ENCODE measurements around the gene CD38.
"Not testable (repeated sequence)": the region's sequence is repeated elsewhere in the genome, so short reads cannot be mapped to it uniquely, and the experiment has no call there.

CD38 gene

DNA sequence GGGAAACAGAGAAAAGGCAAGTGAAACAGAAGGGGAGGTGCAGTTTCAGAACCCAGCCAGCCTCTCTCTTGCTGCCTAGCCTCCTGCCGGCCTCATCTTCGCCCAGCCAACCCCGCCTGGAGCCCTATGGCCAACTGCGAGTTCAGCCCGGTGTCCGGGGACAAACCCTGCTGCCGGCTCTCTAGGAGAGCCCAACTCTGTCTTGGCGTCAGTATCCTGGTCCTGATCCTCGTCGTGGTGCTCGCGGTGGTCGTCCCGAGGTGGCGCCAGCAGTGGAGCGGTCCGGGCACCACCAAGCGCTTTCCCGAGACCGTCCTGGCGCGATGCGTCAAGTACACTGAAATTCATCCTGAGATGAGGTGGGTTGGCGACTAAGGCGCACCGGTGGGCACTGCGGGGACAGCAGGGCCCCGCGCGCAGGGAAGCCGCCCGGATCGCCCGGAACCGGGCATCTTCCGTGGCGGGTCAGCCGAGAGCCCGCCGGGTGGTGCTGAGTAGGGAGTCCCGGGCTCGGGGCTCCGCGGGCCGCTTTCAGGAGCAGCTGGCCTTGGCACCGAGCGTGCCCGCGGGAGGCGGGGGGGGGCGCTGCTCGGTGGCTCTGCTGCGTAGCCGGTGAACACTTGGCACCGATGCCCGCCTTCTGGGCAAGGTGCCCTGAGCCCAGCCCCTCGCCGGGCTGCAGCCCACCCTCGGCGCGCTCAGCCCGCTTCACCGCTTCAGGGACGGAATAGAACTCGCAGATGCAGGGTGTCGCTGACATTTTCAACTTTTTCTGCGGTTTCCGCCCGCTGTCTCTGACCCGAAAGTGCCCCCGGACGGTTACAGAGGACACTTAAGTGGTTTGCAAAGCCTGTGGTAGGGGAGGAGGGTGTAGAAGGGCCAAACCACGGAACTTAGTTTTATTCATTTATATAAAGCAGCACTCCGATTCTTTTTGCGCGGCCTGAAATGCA, at the start of gene CD38:
Gene CD38, plus strand, starts transcription at position 40 of the 953 bp plus-strand sequence. Its CDS starts 87 bp downstream, at position 127.
- no peak for TF ChIP-seq ZNF274 (IDR thresholded peaks at IDR 0.05; ENCODE audit: low read depth, low read length)
- peak within 1 kb of the TSS; percentile 97 for H3K4me3 ChIP-seq (ENCODE audit: low read length)

- H3K4me3 ChIP-seq (ENCODE audit: low read length): no peak overlapping the region
- TF ChIP-seq ZNF274 (IDR thresholded peaks at IDR 0.05; ENCODE audit: low read depth, low read length): no peak
Observed at GRCh38 chr4:15729910-15730533, 48.1 kb upstream of the CD38 start.

- not testable (repeated sequence) for H3K4me3 ChIP-seq (ENCODE audit: low read length)
Observed at GRCh38 chr4:15733061-15733460, 45.1 kb upstream of the CD38 start.

- no peak overlapping the region for H3K4me3 ChIP-seq (ENCODE audit: low read length)
- TF ChIP-seq ZNF274 (IDR thresholded peaks at IDR 0.05; ENCODE audit: low read depth, low read length): no peak
Observed at GRCh38 chr4:15735536-15735935, 42.6 kb upstream of the CD38 start.

DNA sequence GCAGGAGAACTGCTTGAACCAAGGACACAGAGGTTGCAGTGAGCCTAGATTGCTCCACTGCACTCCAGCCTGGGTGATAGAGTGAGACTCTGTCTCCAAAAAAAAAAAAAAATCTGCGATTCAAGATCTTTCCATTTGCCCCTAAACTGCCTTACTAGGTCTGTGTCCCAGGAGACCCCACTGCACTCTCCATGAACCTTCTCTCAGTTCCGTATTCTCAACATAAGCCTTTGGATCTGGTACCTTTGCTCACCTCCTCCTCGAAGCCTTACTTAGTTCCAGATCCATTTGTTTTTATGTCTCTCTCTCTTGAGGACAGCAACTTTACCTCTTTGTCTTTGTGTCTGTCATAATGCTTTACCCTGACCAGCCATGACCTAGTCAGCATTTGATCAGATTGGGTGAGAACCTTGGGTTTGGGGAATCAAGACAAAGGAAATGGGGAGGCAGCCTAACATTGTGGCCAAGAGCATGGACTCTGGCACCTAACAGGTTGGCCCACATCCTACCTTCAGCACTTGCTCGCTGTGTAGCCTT, 41.5 kb upstream of the CD38 start:
- no peak overlapping the region for H3K4me3 ChIP-seq (ENCODE audit: low read length)
- no peak for TF ChIP-seq ZNF274 (IDR thresholded peaks at IDR 0.05; ENCODE audit: low read depth, low read length)

- no peak overlapping the region for H3K4me3 ChIP-seq (ENCODE audit: low read length)
- no peak for TF ChIP-seq ZNF274 (IDR thresholded peaks at IDR 0.05; ENCODE audit: low read depth, low read length)
Observed at GRCh38 chr4:15737255-15737654, 40.9 kb upstream of the CD38 start.

DNA sequence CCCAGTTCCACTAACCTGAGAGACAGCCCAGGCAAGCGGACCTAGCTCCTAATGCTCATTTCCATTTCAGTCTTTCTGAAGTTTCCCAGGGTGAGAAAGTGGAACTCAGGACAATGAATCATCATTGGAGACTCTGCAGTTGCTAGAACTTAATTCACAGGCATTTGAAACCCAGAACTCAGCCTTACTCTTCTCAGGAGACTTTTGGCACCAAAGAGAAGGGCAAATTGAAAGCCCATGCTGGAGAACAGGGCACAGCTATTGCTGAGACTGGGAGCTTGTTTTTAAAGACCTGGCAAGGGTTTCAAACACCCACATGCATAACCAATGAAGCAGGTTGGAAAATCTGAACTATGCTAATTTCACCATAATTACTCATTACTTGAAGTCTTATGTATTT, 39.3 kb upstream of the CD38 start:
- no peak overlapping the region for H3K4me3 ChIP-seq (ENCODE audit: low read length)
- no peak for TF ChIP-seq ZNF274 (IDR thresholded peaks at IDR 0.05; ENCODE audit: low read depth, low read length)

DNA sequence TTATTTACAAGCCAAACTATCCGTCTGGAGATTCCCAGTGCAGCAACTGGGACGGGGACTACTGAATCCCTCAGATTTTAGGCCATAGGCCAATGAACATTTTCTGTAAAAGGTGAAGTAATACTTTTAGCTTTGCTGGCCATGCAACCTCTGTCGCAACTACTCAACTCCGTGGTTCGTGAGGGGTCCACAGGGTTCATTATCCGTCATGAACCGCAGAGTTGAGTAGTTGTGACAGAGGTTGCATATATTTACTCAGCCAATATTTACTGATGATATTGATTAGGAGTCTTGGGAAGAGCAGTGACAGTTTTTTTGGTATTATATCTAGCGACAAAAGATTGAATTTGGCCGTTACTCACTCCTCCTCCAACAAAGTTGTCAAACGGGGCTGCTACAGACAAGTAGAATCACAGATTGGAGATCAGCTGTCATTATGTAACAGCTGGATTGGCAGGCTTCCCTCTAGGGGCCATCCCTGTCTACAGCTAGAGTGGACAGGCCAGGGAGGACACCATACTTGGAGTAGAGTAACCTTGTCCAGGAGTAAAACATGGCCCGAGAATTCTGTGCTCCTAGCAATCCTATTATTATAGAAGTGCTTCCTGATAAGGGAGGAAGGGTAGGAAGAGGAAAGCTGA, 37.2 kb upstream of the CD38 start:
- no peak for TF ChIP-seq ZNF274 (IDR thresholded peaks at IDR 0.05; ENCODE audit: low read depth, low read length)
- H3K4me3 ChIP-seq (ENCODE audit: low read length): no peak overlapping the region

- H3K4me3 ChIP-seq (ENCODE audit: low read length): no peak overlapping the region
- TF ChIP-seq ZNF274 (IDR thresholded peaks at IDR 0.05; ENCODE audit: low read depth, low read length): peak; percentile 85
Observed at GRCh38 chr4:15742083-15742582, 36.0 kb upstream of the CD38 start.

DNA sequence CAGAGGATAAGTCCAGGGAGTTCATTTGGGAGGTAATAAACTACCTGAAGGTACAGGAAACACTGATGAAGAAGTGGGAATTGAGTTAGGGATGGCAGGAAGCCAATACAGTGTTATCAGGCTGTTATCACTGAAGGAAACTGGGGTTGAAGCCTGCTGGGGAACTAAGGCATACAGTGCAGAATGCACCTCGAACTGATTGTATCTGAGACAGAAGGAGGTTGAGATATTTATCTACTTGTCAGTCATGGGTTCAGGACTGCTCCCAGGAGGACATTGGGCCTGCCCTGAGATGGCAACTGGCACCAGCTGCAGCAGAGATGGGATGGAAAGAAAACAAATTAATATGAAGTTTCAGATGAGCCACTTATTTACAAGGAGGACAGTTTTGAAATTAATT, 35.5 kb upstream of the CD38 start:
- TF ChIP-seq ZNF274 (IDR thresholded peaks at IDR 0.05; ENCODE audit: low read depth, low read length): no peak
- no peak overlapping the region for H3K4me3 ChIP-seq (ENCODE audit: low read length)

GRCh38 chr4:15744016-15744545, 34.0 kb upstream of the CD38 start:
- H3K4me3 ChIP-seq (ENCODE audit: low read length): no peak overlapping the region
- no peak for TF ChIP-seq ZNF274 (IDR thresholded peaks at IDR 0.05; ENCODE audit: low read depth, low read length)

GRCh38 chr4:15746110-15746509, 32.0 kb upstream of the CD38 start:
- no peak overlapping the region for H3K4me3 ChIP-seq (ENCODE audit: low read length)
- no peak for TF ChIP-seq ZNF274 (IDR thresholded peaks at IDR 0.05; ENCODE audit: low read depth, low read length)

DNA sequence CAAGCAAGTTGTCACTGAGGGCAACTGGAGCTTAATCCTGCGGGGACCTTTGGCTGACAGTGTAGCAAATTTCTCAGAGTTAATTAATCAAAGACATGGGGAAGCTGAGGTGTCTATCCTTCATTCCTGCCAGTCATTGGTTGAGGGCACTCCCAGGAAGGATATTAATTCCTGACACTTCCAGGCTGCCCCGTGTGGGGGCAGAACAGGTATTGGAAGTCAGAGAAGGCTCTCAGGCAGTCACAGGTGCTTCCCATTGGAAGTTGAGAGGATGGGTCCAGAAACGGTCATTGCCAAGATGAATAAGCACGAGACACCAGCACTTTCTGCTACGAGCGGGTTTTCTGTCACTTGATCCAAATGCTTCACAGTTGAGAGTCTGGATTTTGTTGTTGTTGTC, 29.1 kb upstream of the CD38 start:
- H3K4me3 ChIP-seq (ENCODE audit: low read length): no peak overlapping the region
- TF ChIP-seq ZNF274 (IDR thresholded peaks at IDR 0.05; ENCODE audit: low read depth, low read length): no peak

DNA sequence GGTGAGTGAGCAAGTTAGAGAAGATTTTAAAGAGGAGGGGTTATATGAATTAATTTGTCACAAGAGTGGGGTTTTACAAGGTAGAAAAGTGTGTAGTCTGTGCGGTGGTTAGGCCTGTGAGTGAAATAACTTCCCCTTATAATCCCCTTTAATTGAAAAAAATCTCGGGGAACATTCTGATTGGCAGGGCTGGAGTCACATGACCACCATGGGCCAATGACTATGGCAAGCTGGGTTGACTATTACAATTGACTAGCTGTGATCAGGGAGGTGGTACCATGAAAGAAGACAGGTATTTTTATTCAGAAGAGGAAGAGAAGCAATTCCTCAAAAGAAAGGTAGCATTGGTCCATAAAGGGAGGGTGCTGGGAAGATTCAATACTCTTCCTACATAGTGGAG, 27.0 kb upstream of the CD38 start:
- no peak overlapping the region for H3K4me3 ChIP-seq (ENCODE audit: low read length)
- no peak for TF ChIP-seq ZNF274 (IDR thresholded peaks at IDR 0.05; ENCODE audit: low read depth, low read length)

Data from GM08714 (cell line).